ENCODE measurements around the gene PCED1B.

PCED1B gene

GRCh38 chr12:47034661-47035060 is 44.8 kb upstream of the PCED1B start:
- Histone ChIP-seq H3K4me3 (ENCODE audit: low read depth, low read length) (no peak overlapping the region), H3K27me3 (no peaks in the 10 kb centered on the region), H3K36me3 (no peaks in the 10 kb centered on the region), H3K9me3 (no peaks in the 10 kb centered on the region), H3K4me1 (no peaks in the 10 kb centered on the region)
- TF ChIP-seq CTCF (IDR thresholded peaks at IDR 0.05; ENCODE audit: low read depth, low read length): no peak
- no peak for DNase-seq

- no peak for DNase-seq
- no peaks in the 10 kb centered on the region for H3K4me1 ChIP-seq
- no peaks in the 10 kb centered on the region for H3K9me3 ChIP-seq
- no peaks in the 10 kb centered on the region for H3K27me3 ChIP-seq
- no peak for TF ChIP-seq CTCF (IDR thresholded peaks at IDR 0.05; ENCODE audit: low read depth, low read length)
- H3K4me3 ChIP-seq (ENCODE audit: low read depth, low read length): no peak overlapping the region
- no peaks in the 10 kb centered on the region for H3K36me3 ChIP-seq
These were observed 43.9 kb upstream of the PCED1B start for GRCh38 chr12:47035484-47035883.

- no peak for DNase-seq
- no peak for TF ChIP-seq CTCF (IDR thresholded peaks at IDR 0.05; ENCODE audit: low read depth, low read length)
- Histone ChIP-seq H3K4me1 (no peaks in the 10 kb centered on the region), H3K9me3 (no peaks in the 10 kb centered on the region), H3K4me3 (ENCODE audit: low read depth, low read length) (no peak overlapping the region), H3K27me3 (no peaks in the 10 kb centered on the region), H3K36me3 (no peaks in the 10 kb centered on the region)
These were observed 41.1 kb upstream of the PCED1B start for GRCh38 chr12:47038270-47038748.

- Histone ChIP-seq H3K27me3 (no peaks in the 10 kb centered on the region), H3K4me3 (ENCODE audit: low read depth, low read length) (no peak overlapping the region)
These were observed 40.3 kb upstream of the PCED1B start for GRCh38 chr12:47039079-47039478.

GRCh38 chr12:47039756-47040155 is 39.7 kb upstream of the PCED1B start:
- Histone ChIP-seq H3K27me3 (no peaks in the 10 kb centered on the region), H3K4me1 (no peaks in the 10 kb centered on the region), H3K36me3 (no peaks in the 10 kb centered on the region), H3K9me3 (no peaks in the 10 kb centered on the region), H3K4me3 (ENCODE audit: low read depth, low read length) (no peak overlapping the region)
- DNase-seq: no peak
- no peak for TF ChIP-seq CTCF (IDR thresholded peaks at IDR 0.05; ENCODE audit: low read depth, low read length)

More at GRCh38 chr12:47039079-47039478, 40.3 kb upstream of the PCED1B start:
- Histone ChIP-seq H3K36me3 (no peaks in the 10 kb centered on the region), H3K4me1 (no peaks in the 10 kb centered on the region), H3K9me3 (no peaks in the 10 kb centered on the region)
- no peak for DNase-seq
- TF ChIP-seq CTCF (IDR thresholded peaks at IDR 0.05; ENCODE audit: low read depth, low read length): no peak

GRCh38 chr12:47041327-47041726 is 38.1 kb upstream of the PCED1B start:
- Histone ChIP-seq H3K4me3 (ENCODE audit: low read depth, low read length) (no peak overlapping the region), H3K4me1 (no peaks in the 10 kb centered on the region), H3K36me3 (no peaks in the 10 kb centered on the region), H3K9me3 (no peaks in the 10 kb centered on the region), H3K27me3 (no peaks in the 10 kb centered on the region)
- no peak for DNase-seq
- no peak for TF ChIP-seq CTCF (IDR thresholded peaks at IDR 0.05; ENCODE audit: low read depth, low read length)
